ENCODE data around the gene ACP2. TPM values are rescaled to one million over a fixed set of nuclear protein-coding genes. Genes with fewer than 3 reads are reported as not detected.
"Not testable (repeated sequence)": the region's sequence is repeated elsewhere in the genome, so short reads cannot be mapped to it uniquely, and the experiment has no call there.

The ACP2 gene
- polyA plus RNA-seq, 1 experiment = 31.1 TPM

- peak; percentile 59 for DNase-seq (ENCODE audit: low read depth)
- H3K27me3 ChIP-seq (ENCODE audit: control insufficient read depth, insufficient read depth, low read length) = no peaks in the 10 kb centered on the region
- POLR2A ChIA-PET = no interaction called here
- peak overlapping the region; percentile 69 for H3K4me3 ChIP-seq (ENCODE audit: low read depth, low read length)
- TF ChIP-seq CTCF (IDR thresholded peaks at IDR 0.05; ENCODE audit: insufficient read depth, low read depth, low read length) = no peak
- H3K36me3 ChIP-seq (ENCODE audit: control insufficient read depth, insufficient read depth, low read length) = peaks cover 8% of the 10 kb centered on the region
- CTCF ChIA-PET = interaction anchor here (0.6 to 2.7 kb wide), 3 partner anchors 22 to 38 kb away, joined by 3 to 15 read pairs (median 7); partner anchors contain the start of gene ARFGAP2
These were observed 32.4 kb downstream of the ACP2 start for GRCh38 chr11:47216121-47216798.

- no peak for DNase-seq (ENCODE audit: low read depth)
These were observed 33.2 kb downstream of the ACP2 start for GRCh38 chr11:47215366-47215910.

GRCh38 chr11:47213950-47214565, 34.6 kb downstream of the ACP2 start:
- TF ChIP-seq CTCF (IDR thresholded peaks at IDR 0.05; ENCODE audit: insufficient read depth, low read depth, low read length) = no peak
- CTCF ChIA-PET = interaction anchor here (0.6 to 2.1 kb wide), 4 partner anchors 10 to 45 kb away, joined by 3 to 8 read pairs (median 6); no protein-coding TSS in a partner anchor
- Histone ChIP-seq H3K4me3 (ENCODE audit: low read depth, low read length) (peak overlapping the region; percentile 69), H3K27me3 (ENCODE audit: control insufficient read depth, insufficient read depth, low read length) (no peaks in the 10 kb centered on the region), H3K36me3 (ENCODE audit: control insufficient read depth, insufficient read depth, low read length) (peaks cover 5% of the 10 kb centered on the region)
- no peak for DNase-seq (ENCODE audit: low read depth)
- POLR2A ChIA-PET = interaction anchor here (0.6 kb wide), 1 partner anchor 46 kb away, joined by 10 read pairs; no protein-coding TSS in a partner anchor

More at GRCh38 chr11:47215366-47215910, 33.2 kb downstream of the ACP2 start:
- Histone ChIP-seq H3K36me3 (ENCODE audit: control insufficient read depth, insufficient read depth, low read length) (peaks cover 8% of the 10 kb centered on the region), H3K4me3 (ENCODE audit: low read depth, low read length) (peak overlapping the region; percentile 69), H3K27me3 (ENCODE audit: control insufficient read depth, insufficient read depth, low read length) (no peaks in the 10 kb centered on the region)
- ChIA-PET POLR2A (no interaction called here), CTCF (interaction anchor here (0.6 to 2.7 kb wide), 8 partner anchors 8 to 402 kb away, joined by 3 to 15 read pairs (median 5); partner anchors contain the start of gene ARFGAP2)
- TF ChIP-seq CTCF (IDR thresholded peaks at IDR 0.05; ENCODE audit: insufficient read depth, low read depth, low read length) = no peak

- Histone ChIP-seq H3K27me3 (ENCODE audit: control insufficient read depth, insufficient read depth, low read length) (no peaks in the 10 kb centered on the region), H3K36me3 (ENCODE audit: control insufficient read depth, insufficient read depth, low read length) (peaks cover 5% of the 10 kb centered on the region), H3K4me3 (ENCODE audit: low read depth, low read length) (no peak overlapping the region)
- TF ChIP-seq CTCF (IDR thresholded peaks at IDR 0.05; ENCODE audit: insufficient read depth, low read depth, low read length) = no peak
- no peak for DNase-seq (ENCODE audit: low read depth)
- ChIA-PET CTCF (no interaction called here), POLR2A (no interaction called here)
These were observed 35.7 kb downstream of the ACP2 start for GRCh38 chr11:47212938-47213337.

GRCh38 chr11:47208628-47209027, 40.0 kb downstream of the ACP2 start:
- no peak for DNase-seq (ENCODE audit: low read depth)
- no peak for TF ChIP-seq CTCF (IDR thresholded peaks at IDR 0.05; ENCODE audit: insufficient read depth, low read depth, low read length)
- no peaks in the 10 kb centered on the region for H3K27me3 ChIP-seq (ENCODE audit: control insufficient read depth, insufficient read depth, low read length)
- ChIA-PET POLR2A (no interaction called here), CTCF (no interaction called here)
- H3K36me3 ChIP-seq (ENCODE audit: control insufficient read depth, insufficient read depth, low read length) = no peaks in the 10 kb centered on the region
- H3K4me3 ChIP-seq (ENCODE audit: low read depth, low read length) = no peak overlapping the region

GRCh38 chr11:47208008-47208552, 40.5 kb downstream of the ACP2 start:
- DNase-seq (ENCODE audit: low read depth); H3K27me3 ChIP-seq (ENCODE audit: control insufficient read depth, insufficient read depth, low read length); POLR2A ChIA-PET; H3K4me3 ChIP-seq (ENCODE audit: low read depth, low read length); CTCF ChIA-PET; H3K36me3 ChIP-seq (ENCODE audit: control insufficient read depth, insufficient read depth, low read length): not testable (repeated sequence)

All from BJ (cell line).